K562 (cell line): ENCODE data around the gene LHB. TPM values are rescaled to one million over a fixed set of nuclear protein-coding genes. Genes with fewer than 3 reads are reported as not detected.

ENCODE experiments used
- E4F1 ChIP-seq: fragments of 250-450 bp; sonication (Bioruptor Pico); IDR thresholded peaks from 2 replicates; pipeline ENCODE4 v1.5.0; 2021; ENCODE audit warnings: mild to moderate bottlenecking, borderline replicate concordance
- EP400 ChIP-seq: fragments of 450-650 bp; IDR thresholded peaks from 2 replicates; pipeline ENCODE4 v1.6.1; 2017; ENCODE audit warnings: antibody characterized with exemption, mild to moderate bottlenecking, moderate library complexity
- ESRRA ChIP-seq: fragments of 450-650 bp; IDR thresholded peaks from 2 replicates; pipeline ENCODE4 v1.6.1; 2014; ENCODE audit warnings: low read depth, mild to moderate bottlenecking, moderate library complexity, borderline replicate concordance
- MEF2A ChIP-seq: IDR thresholded peaks from 2 replicates; pipeline ENCODE4 v1.6.1; 2011; ENCODE audit warnings: low read depth, mild to moderate bottlenecking, low read length, moderate library complexity; ENCODE audit not compliant: control insufficient read depth
- MTF1 ChIP-seq: fragments of 250-450 bp; sonication (Bioruptor Pico); IDR thresholded peaks from 2 replicates; pipeline ENCODE4 v1.9.0; 2021; ENCODE audit warnings: moderate library complexity, mild to moderate bottlenecking, inconsistent platforms, borderline replicate concordance
- NELFE ChIP-seq: IDR thresholded peaks from 2 replicates; pipeline ENCODE4 v1.6.1; 2011; ENCODE audit warnings: mild to moderate bottlenecking; ENCODE audit not compliant: insufficient read depth, insufficient read length
- NFYB ChIP-seq: IDR thresholded peaks from 2 replicates; pipeline ENCODE4 v1.6.1; 2011; ENCODE audit warnings: mild to moderate bottlenecking, moderate library complexity; ENCODE audit not compliant: insufficient read length; ENCODE audit errors: extremely low read depth
- NR1H2 ChIP-seq: sonication (generic); formaldehyde crosslinking; IDR thresholded peaks from 2 replicates; pipeline ENCODE4 v1.4.0; 2020; ENCODE audit warnings: mild to moderate bottlenecking, missing genetic modification reagents
- NR3C1 ChIP-seq: sonication (generic); formaldehyde crosslinking; IDR thresholded peaks from 2 replicates; pipeline ENCODE4 v1.8.1; 2022; ENCODE audit warnings: missing genetic modification reagents
- PTTG1 ChIP-seq: fragments of 450-650 bp; IDR thresholded peaks from 2 replicates; pipeline ENCODE4 v1.6.1; 2016; ENCODE audit warnings: low read depth, mild to moderate bottlenecking, missing genetic modification characterization, missing compliant biosample characterization
- RAD51 ChIP-seq: fragments of 450-650 bp; IDR thresholded peaks from 2 replicates; pipeline ENCODE4 v1.7.1; 2016; ENCODE audit warnings: low read depth, mild to moderate bottlenecking, borderline replicate concordance
- RB1 ChIP-seq: fragments of 450-650 bp; IDR thresholded peaks from 2 replicates; pipeline ENCODE4 v1.6.1; 2017; ENCODE audit warnings: low read depth, mild to moderate bottlenecking
- SIN3A ChIP-seq, 2 experiments: fragments of 150-350 bp in 1 of 2; IDR thresholded peaks; 2 replicates each; pipeline ENCODE4 v1.6.1; 2011 to 2016; ENCODE audit warnings: borderline replicate concordance in 2 of 2, low read depth in 2 of 2, low read length in 2 of 2, mild to moderate bottlenecking in 2 of 2, moderate library complexity in 2 of 2; ENCODE audit not compliant: control insufficient read depth in 1 of 2
- SOX6 ChIP-seq: fragments of 450-650 bp; IDR thresholded peaks from 2 replicates; pipeline ENCODE4 v1.6.1; 2014; ENCODE audit warnings: mild to moderate bottlenecking
- SRSF3 ChIP-seq: fragments of 200-400 bp; formaldehyde crosslinking; IDR thresholded peaks from 2 replicates; pipeline ENCODE4 v1.6.1; 2016; ENCODE audit warnings: mild to moderate bottlenecking, low read length, moderate library complexity; ENCODE audit not compliant: insufficient read depth
- TCFL5 ChIP-seq: fragments of 250-450 bp; sonication (Bioruptor Pico); conservative IDR thresholded peaks from 2 replicates; pipeline ENCODE4 v1.6.1; 2021; ENCODE audit warnings: mild to moderate bottlenecking, moderate library complexity, matching md5 sums
- THAP12 ChIP-seq: fragments of 250-450 bp; sonication (Bioruptor Pico); IDR thresholded peaks from 2 replicates; pipeline ENCODE4 v1.9.0; 2021; ENCODE audit warnings: mild to moderate bottlenecking, inconsistent platforms
- ZBTB12 ChIP-seq: fragments of 250-450 bp; sonication (Bioruptor Pico); IDR thresholded peaks from 2 replicates; pipeline ENCODE4 v1.4.0; 2020
- ZBTB26 ChIP-seq: fragments of 450-650 bp; formaldehyde crosslinking; IDR thresholded peaks from 2 replicates; pipeline ENCODE4 v1.4.0; 2022; ENCODE audit warnings: missing genetic modification characterization
- ZNF24 ChIP-seq: fragments of 450-650 bp; IDR thresholded peaks from 2 replicates; pipeline ENCODE4 v1.6.1; 2016
- ZNF584 ChIP-seq: fragments of 200-800 bp; sonication (Bioruptor generic); IDR thresholded peaks from 2 replicates; pipeline ENCODE4 v1.6.1; 2016; ENCODE audit warnings: low read depth, mild to moderate bottlenecking, missing genetic modification characterization, missing compliant biosample characterization
- polyA plus RNA-seq, 8 experiments: library from polyadenylated mRNA; depleted of rRNA in 4 of 8; stranded (reverse) in 5 of 8; unstranded in 3 of 8; fragments of >200 nt; fragmentation: Nextera tagmentation in 2 of 8; fragmentation: Illumina TruSeq in 1 of 8; extraction: Ambion mirVana in 2 of 8; extraction: Trizol in 1 of 8; gene quantifications; 2 replicates each; pipeline versions ENCODE4 v1.2.1 to v1.2.3, GENCODE V29; 2011 to 2014; ENCODE audit warnings: inconsistent platforms in 1 of 8, missing spikeins in 1 of 8
- total RNA-seq, 7 experiments: library from RNA; depleted of rRNA in 6 of 7; stranded (reverse); fragments of >200 nt in 6 of 7; fragmentation: Illumina TruSeq in 2 of 7; extraction: Trizol in 2 of 7; gene quantifications; 2 replicates each; pipeline versions ENCODE4 v1.2.1 to v1.2.3, GENCODE V29; 2011 to 2021; ENCODE audit warnings: low replicate concordance in 1 of 7

The LHB gene
- total and polyA plus RNA-seq, 9 of the 15 experiments (the other 6 are each of a cell fraction or from before 2014, with no cell fraction given) = 0.54 TPM; not detected in 8

- peak; percentile 53; the same call in 1 of the 2 replicates for TF ChIP-seq THAP12 (CRISPR knock-in tag)
- no peak for TF ChIP-seq RAD51
- no peak for TF ChIP-seq MTF1 (CRISPR knock-in tag)
- TF ChIP-seq NELFE = no peak
- no peak for TF ChIP-seq SOX6
- TF ChIP-seq SRSF3 = no peak
- TF ChIP-seq ZNF24 = no peak
- no peak for TF ChIP-seq TCFL5 (CRISPR knock-in tag)
- no peak for TF ChIP-seq NR1H2 (CRISPR knock-in tag)
- no peak for TF ChIP-seq MEF2A
- peak; percentile 39; the same call in 1 of the 2 replicates for TF ChIP-seq ZBTB12
- no peak; the same call in 1 of the 2 replicates for TF ChIP-seq ESRRA
- TF ChIP-seq EP400 = peak; percentile 92
- TF ChIP-seq ZBTB26 (CRISPR knock-in tag) = no peak
- no peak for TF ChIP-seq PTTG1 (tag)
- no peak for TF ChIP-seq ZNF584 (CRISPR knock-in tag)
- no peak for TF ChIP-seq E4F1 (CRISPR knock-in tag)
- TF ChIP-seq RB1 = peak; percentile 96
- TF ChIP-seq SIN3A (IDR thresholded peaks at IDR 0.05; ENCODE audit: borderline replicate concordance in 2 of 2, control insufficient read depth in 1 of 2, low read depth in 2 of 2, low read length in 2 of 2) = peak; percentile 34 to 95; a peak in 2 of 4 replicates
- no peak for TF ChIP-seq NR3C1 (CRISPR knock-in tag)
- peak; percentile 92 for TF ChIP-seq NFYB
These were observed 23.5 kb downstream of the LHB start, which contains the start of the genes GYS1 and RUVBL2 (continued) for GRCh38 chr19:48993175-48994034.
